SK-N-SH (cell line): Measurements from ENCODE around the gene PPIP5K1.

Source experiments
- CHD2 ChIP-seq: fragments of 150-350 bp; IDR thresholded peaks from 2 replicates; pipeline ENCODE4 v1.6.1; 2018; ENCODE audit warnings: low read length; ENCODE audit not compliant: partially characterized antibody
- EP300 ChIP-seq, 2 experiments: IDR thresholded peaks; 2 replicates each; pipeline versions ENCODE4 v1.4.0 to v1.6.1; 2012; ENCODE audit warnings: borderline replicate concordance in 1 of 2, low read depth in 1 of 2, low read length in 1 of 2
- IRF3 ChIP-seq: fragments of 150-350 bp; IDR thresholded peaks from 2 replicates; pipeline ENCODE4 v1.6.1; 2016; ENCODE audit warnings: mild to moderate bottlenecking, low read depth, low read length
- POLR2AphosphoS5 ChIP-seq: IDR thresholded peaks from 2 replicates; pipeline ENCODE4 v1.6.1; 2012; ENCODE audit warnings: low read depth, low read length
- REST ChIP-seq: IDR thresholded peaks from 2 replicates; pipeline ENCODE4 v1.6.1; 2012; ENCODE audit warnings: mild to moderate bottlenecking, low read depth, low read length, moderate library complexity
- RXRA ChIP-seq: IDR thresholded peaks from 2 replicates; pipeline ENCODE4 v1.4.0; 2012; ENCODE audit warnings: low read depth, mild to moderate bottlenecking, borderline replicate concordance
- TAF1 ChIP-seq: IDR thresholded peaks from 2 replicates; pipeline ENCODE4 v1.6.1; 2012; ENCODE audit warnings: low read depth, mild to moderate bottlenecking, low read length, moderate library complexity, borderline replicate concordance
- YY1 ChIP-seq: IDR thresholded peaks from 2 replicates; pipeline ENCODE4 v1.4.0; 2012; ENCODE audit warnings: low read depth, mild to moderate bottlenecking

GRCh38 chr15:43520138-43520537 lies 69.9 kb downstream of the PPIP5K1 start:
- TF ChIP-seq TAF1: no peak
- no peak for TF ChIP-seq YY1
- no peak for TF ChIP-seq RXRA
- TF ChIP-seq CHD2: no peak
- TF ChIP-seq POLR2AphosphoS5: no peak
- TF ChIP-seq IRF3: no peak
- TF ChIP-seq REST: no peak
- TF ChIP-seq EP300 (IDR thresholded peaks at IDR 0.05; ENCODE audit: borderline replicate concordance in 1 of 2, low read depth in 1 of 2, low read length in 1 of 2): no peak
